Heart left ventricle (tissue), 13 donors: ENCODE data around the gene TRRAP.

ENCODE experiments used
- POLR2A ChIP-seq, 2 donors: fragments of 450-650 bp; IDR thresholded peaks; one replicate each; pipeline ENCODE4 v1.6.1; 2017; ENCODE audit warnings: antibody characterized with exemption in 2 of 2, mild to moderate bottlenecking in 2 of 2, moderate library complexity in 2 of 2
- TF ChIP-seq, protein P1 (sequence below), 12 donors: fragments of 200-600 bp; sonication (generic) in 4 of 12; IDR thresholded peaks; one replicate each; pipeline versions ENCODE4 v1.5.0 to v1.8.0; 2018 to 2022; ENCODE audit warnings: antibody characterized with exemption in 12 of 12, mild to moderate bottlenecking in 5 of 12
- donor health status: ischemic (EF 13 %, LVEDD 7.1; RV severe dilation, severe dysfunction).
- donor health status: DM: no; HTN: yes; CAD: no.
- donor health status: DM: no; HTN: no; CAD: no.
- donor health status: ischemic (EF 25% LVEDD 6.9; RV normal size, moderate dysfunction).
- donor health status: ischemic (EF 25% LVEDD 5.7; RV mildly dilated, moderate dysfunction).
- donor health status: ischemic (EF 35%, LVEDD 5.7; RV mildly dilated, moderate dysfunction).
- donor health status: nonischemic (EF 11% LVEDD 7.7; RV severe dilation, severe dysfunction).
- donor health status: DM: yes; HTN: yes; CAD: no.
- donor health status: PGD.
- donor health status: ischemic (EF 29% LVEDD 5.4; RV normal size, mild dysfunction).
- donor health status: nonischemic (EF 23%, LVEDD 6.1; RV moderate dilation, normal function).

GRCh38 chr7:98964596-98964995 is 86.3 kb downstream of the TRRAP start:
- TF ChIP-seq POLR2A (IDR thresholded peaks at IDR 0.05): no peak
- TF ChIP-seq, protein P1, sequence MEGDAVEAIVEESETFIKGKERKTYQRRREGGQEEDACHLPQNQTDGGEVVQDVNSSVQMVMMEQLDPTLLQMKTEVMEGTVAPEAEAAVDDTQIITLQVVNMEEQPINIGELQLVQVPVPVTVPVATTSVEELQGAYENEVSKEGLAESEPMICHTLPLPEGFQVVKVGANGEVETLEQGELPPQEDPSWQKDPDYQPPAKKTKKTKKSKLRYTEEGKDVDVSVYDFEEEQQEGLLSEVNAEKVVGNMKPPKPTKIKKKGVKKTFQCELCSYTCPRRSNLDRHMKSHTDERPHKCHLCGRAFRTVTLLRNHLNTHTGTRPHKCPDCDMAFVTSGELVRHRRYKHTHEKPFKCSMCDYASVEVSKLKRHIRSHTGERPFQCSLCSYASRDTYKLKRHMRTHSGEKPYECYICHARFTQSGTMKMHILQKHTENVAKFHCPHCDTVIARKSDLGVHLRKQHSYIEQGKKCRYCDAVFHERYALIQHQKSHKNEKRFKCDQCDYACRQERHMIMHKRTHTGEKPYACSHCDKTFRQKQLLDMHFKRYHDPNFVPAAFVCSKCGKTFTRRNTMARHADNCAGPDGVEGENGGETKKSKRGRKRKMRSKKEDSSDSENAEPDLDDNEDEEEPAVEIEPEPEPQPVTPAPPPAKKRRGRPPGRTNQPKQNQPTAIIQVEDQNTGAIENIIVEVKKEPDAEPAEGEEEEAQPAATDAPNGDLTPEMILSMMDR (IDR thresholded peaks at IDR 0.05): no peak
